Esophagus muscularis mucosa (tissue), 4 donors: ENCODE results near the gene UBAC2.

ENCODE experiments used
- EP300 ChIP-seq: sonication (generic); formaldehyde crosslinking; IDR thresholded peaks from one replicate; pipeline ENCODE4 v1.6.1; 2017; ENCODE audit warnings: antibody characterized with exemption
- POLR2AphosphoS5 ChIP-seq, 2 donors: sonication (generic); formaldehyde crosslinking; IDR thresholded peaks; one replicate each; pipeline ENCODE4 v1.6.1; 2017; ENCODE audit warnings: antibody characterized with exemption in 2 of 2
- TF ChIP-seq, protein P1 (sequence below), 3 experiments: fragments of 200-600 bp in 2 of 3; fragments of 450-650 bp in 1 of 3; sonication (generic) in 2 of 3; IDR thresholded peaks; one replicate each; pipeline ENCODE4 v1.5.1; 2017 to 2019; ENCODE audit warnings: antibody characterized with exemption in 3 of 3, mild to moderate bottlenecking in 2 of 3, moderate library complexity in 1 of 3

DNA sequence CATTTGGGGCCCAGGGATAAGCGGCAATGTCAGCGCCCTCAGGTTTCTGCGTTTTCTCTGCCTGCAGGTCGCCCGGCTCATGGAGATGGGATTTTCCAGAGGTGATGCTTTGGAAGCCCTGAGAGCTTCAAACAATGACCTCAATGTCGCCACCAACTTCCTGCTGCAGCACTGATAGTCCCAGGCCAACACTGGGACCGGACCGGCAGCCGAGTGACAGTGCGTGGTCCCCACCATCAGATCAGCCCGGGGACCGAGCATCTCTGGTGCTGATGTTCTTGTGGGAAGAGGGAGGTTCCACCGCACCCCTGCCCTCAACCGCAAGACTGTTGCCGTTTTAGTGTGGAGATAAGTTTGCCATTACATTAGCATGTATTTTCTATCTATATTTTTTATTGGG, 184.5 kb downstream of the UBAC2 start:
- no peak for TF ChIP-seq POLR2AphosphoS5 (IDR thresholded peaks at IDR 0.05)
- TF ChIP-seq, protein P1, sequence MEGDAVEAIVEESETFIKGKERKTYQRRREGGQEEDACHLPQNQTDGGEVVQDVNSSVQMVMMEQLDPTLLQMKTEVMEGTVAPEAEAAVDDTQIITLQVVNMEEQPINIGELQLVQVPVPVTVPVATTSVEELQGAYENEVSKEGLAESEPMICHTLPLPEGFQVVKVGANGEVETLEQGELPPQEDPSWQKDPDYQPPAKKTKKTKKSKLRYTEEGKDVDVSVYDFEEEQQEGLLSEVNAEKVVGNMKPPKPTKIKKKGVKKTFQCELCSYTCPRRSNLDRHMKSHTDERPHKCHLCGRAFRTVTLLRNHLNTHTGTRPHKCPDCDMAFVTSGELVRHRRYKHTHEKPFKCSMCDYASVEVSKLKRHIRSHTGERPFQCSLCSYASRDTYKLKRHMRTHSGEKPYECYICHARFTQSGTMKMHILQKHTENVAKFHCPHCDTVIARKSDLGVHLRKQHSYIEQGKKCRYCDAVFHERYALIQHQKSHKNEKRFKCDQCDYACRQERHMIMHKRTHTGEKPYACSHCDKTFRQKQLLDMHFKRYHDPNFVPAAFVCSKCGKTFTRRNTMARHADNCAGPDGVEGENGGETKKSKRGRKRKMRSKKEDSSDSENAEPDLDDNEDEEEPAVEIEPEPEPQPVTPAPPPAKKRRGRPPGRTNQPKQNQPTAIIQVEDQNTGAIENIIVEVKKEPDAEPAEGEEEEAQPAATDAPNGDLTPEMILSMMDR (IDR thresholded peaks at IDR 0.05): no peak
- TF ChIP-seq EP300: no peak
